ENCODE results near the gene TPST2. TPM values are rescaled to one million over a fixed set of nuclear protein-coding genes. Genes with fewer than 3 reads are reported as not detected.

TPST2 gene
- total and polyA plus RNA-seq, 10 of the 15 experiments (the other 5 are each of a cell fraction or from before 2014, with no cell fraction given), result 6.3 to 33.7 (median 28.4) TPM

GRCh38 chr22:26544489-26544888 is 45.4 kb downstream of the TPST2 start:
- POLR2A ChIA-PET, result interaction anchor here (0.6 kb wide), 1 partner anchor 45 kb away, joined by 3 read pairs; no protein-coding TSS in a partner anchor
- intact Hi-C loops (cut with micrococcal nuclease; ENCODE audit: unreplicated experiment), result no loop called here
- Histone ChIP-seq H3K4me3 (no peak overlapping the region), H3K27me3 (replicated peaks in 1 of 2; ENCODE audit: control insufficient read depth in 2 of 2, insufficient read depth in 2 of 2, low read length in 1 of 2) (no peaks in the 10 kb centered on the region), H4K20me1 (ENCODE audit: control insufficient read depth, insufficient read depth) (no peaks in the 10 kb centered on the region), H3K9ac (ENCODE audit: control insufficient read depth, insufficient read depth, low read length) (no peak overlapping the region), H3K79me2 (ENCODE audit: control insufficient read depth, insufficient read depth, low read length) (no peaks in the 10 kb centered on the region), H2AFZ (ENCODE audit: control insufficient read depth, low read depth, low read length) (no peak overlapping the region), H3K9me3 (replicated peaks; ENCODE audit: control insufficient read depth, insufficient read depth, low read length) (no peaks in the 10 kb centered on the region), H3K4me2 (ENCODE audit: control insufficient read depth, insufficient read depth) (no peak overlapping the region), H3K36me3 (ENCODE audit: control insufficient read depth in 2 of 2, insufficient read depth in 2 of 2, low read length in 1 of 2) (peaks cover 2 to 11% of the 10 kb centered on the region in 2 experiments; a peak in 3 of 4 replicates), H3K27ac (ENCODE audit: control insufficient read depth, insufficient read depth) (no peak overlapping the region), H3K4me1 (ENCODE audit: control insufficient read depth, insufficient read depth, low read length) (no peaks in the 10 kb centered on the region; the same call in 1 of the 2 replicates)
- TF ChIP-seq SMC3 (IDR thresholded peaks at IDR 0.05; ENCODE audit: borderline replicate concordance, low read length), result no peak
- 29% methylated on average over 1 of the region's 1 CpG for WGBS (ENCODE audit: insufficient coverage, insufficient replicate concordance, low lambda C conversion rate, missing lambda C conversion rate)
- DNase-seq (ENCODE audit: low read depth, low spot score) (no peak), FAIRE-seq (no peak), ATAC-seq (no peak)
- CTCF ChIA-PET, result interaction anchor here (1.1 kb wide), 1 partner anchor 13 kb away, joined by 3 read pairs; no protein-coding TSS in a partner anchor
- BruUV-seq (replicated peaks), result no TSS peak
- RAD21 ChIA-PET (ENCODE audit: unreplicated experiment), result interaction anchor here (0.6 kb wide), 1 partner anchor 99 kb away, joined by 3 read pairs; no protein-coding TSS in a partner anchor
- SMC1A ChIA-PET (ENCODE audit: uncharacterized antibody, unreplicated experiment), result interaction anchor here (1.8 kb wide), 1 partner anchor 12 kb away, joined by 6 read pairs; no protein-coding TSS in a partner anchor
- in situ Hi-C loops (cut with MboI), result no loop called here

- intact Hi-C loops (cut with micrococcal nuclease; ENCODE audit: unreplicated experiment), result no loop called here
- ChIA-PET CTCF (no interaction called here), SMC1A (ENCODE audit: uncharacterized antibody, unreplicated experiment) (interaction anchor here (0.7 to 1.8 kb wide), 2 partner anchors 10 to 31 kb away, joined by 3 to 6 read pairs; partner anchors contain the start of gene TFIP11), RAD21 (ENCODE audit: unreplicated experiment) (no interaction called here), POLR2A (interaction anchor here (1.0 kb wide), 1 partner anchor 9 kb away, joined by 3 read pairs; no protein-coding TSS in a partner anchor)
- in situ Hi-C loops (cut with MboI), result no loop called here
- ATAC-seq, result no peak
- Histone ChIP-seq H2AFZ (ENCODE audit: control insufficient read depth, low read depth, low read length) (no peak overlapping the region), H3K79me2 (ENCODE audit: control insufficient read depth, insufficient read depth, low read length) (no peaks in the 10 kb centered on the region), H3K4me2 (ENCODE audit: control insufficient read depth, insufficient read depth) (no peak overlapping the region), H3K27me3 (replicated peaks in 1 of 2; ENCODE audit: control insufficient read depth in 2 of 2, insufficient read depth in 2 of 2, low read length in 1 of 2) (no peaks in the 10 kb centered on the region), H3K9ac (ENCODE audit: control insufficient read depth, insufficient read depth, low read length) (no peak overlapping the region), H3K36me3 (ENCODE audit: control insufficient read depth in 2 of 2, insufficient read depth in 2 of 2, low read length in 1 of 2) (peaks cover 2 to 11% of the 10 kb centered on the region in 2 experiments; a peak in 3 of 4 replicates), H3K4me3 (no peak overlapping the region), H3K27ac (ENCODE audit: control insufficient read depth, insufficient read depth) (no peak overlapping the region; the same call in 1 of the 2 replicates), H3K4me1 (ENCODE audit: control insufficient read depth, insufficient read depth, low read length) (no peaks in the 10 kb centered on the region; the same call in 1 of the 2 replicates), H4K20me1 (ENCODE audit: control insufficient read depth, insufficient read depth) (no peaks in the 10 kb centered on the region), H3K9me3 (replicated peaks; ENCODE audit: control insufficient read depth, insufficient read depth, low read length) (no peaks in the 10 kb centered on the region)
- DNase-seq (ENCODE audit: low read depth, low spot score), result no peak
- no peak for FAIRE-seq
- BruUV-seq (replicated peaks), result no TSS peak
- WGBS (ENCODE audit: insufficient coverage, insufficient replicate concordance, low lambda C conversion rate, missing lambda C conversion rate), result 65% methylated on average over 3 of the region's 3 CpGs
- TF ChIP-seq PAX8 (IDR thresholded peaks at IDR 0.05), result no peak
- no peak for TF ChIP-seq ZSCAN29 (IDR thresholded peaks at IDR 0.05)
- TF ChIP-seq SREBF2 (IDR thresholded peaks at IDR 0.05; ENCODE audit: low read length), result no peak
- TF ChIP-seq BHLHE40 (IDR thresholded peaks at IDR 0.05; ENCODE audit: borderline replicate concordance in 1 of 2, low read depth in 2 of 2, low read length in 1 of 2), result no peak
- TF ChIP-seq SRF (IDR thresholded peaks at IDR 0.05; ENCODE audit: low read depth in 2 of 2, low read length in 2 of 2), result no peak
- no peak for TF ChIP-seq MLLT1 (IDR thresholded peaks at IDR 0.05)
- TF ChIP-seq JUND (IDR thresholded peaks at IDR 0.05; ENCODE audit: low read depth, low read length), result no peak
- no peak for TF ChIP-seq ZBTB33 (IDR thresholded peaks at IDR 0.05)
- TF ChIP-seq SMAD5 (IDR thresholded peaks at IDR 0.05; ENCODE audit: low read depth), result no peak
- TF ChIP-seq NFYB (IDR thresholded peaks at IDR 0.05; ENCODE audit: insufficient read depth, low read depth, low read length), result no peak
Measured at GRCh38 chr22:26542831-26543230, 47.1 kb downstream of the TPST2 start.
